HFF-Myc (cell line): ENCODE measurements around the gene CLEC4F.

ENCODE experiments used
- DNase-seq: peaks from one replicate; pipeline ENCODE4 v3.0.0-alpha.2; 2011; ENCODE audit warnings: low read depth; ENCODE audit errors: extremely low read depth
- H3K4me3 ChIP-seq: replicated peaks from 2 replicates; pipeline ENCODE4 v1.5.1; 2011; ENCODE audit warnings: low read depth, mild to moderate bottlenecking, control low read depth, low read length
- CTCF ChIP-seq: IDR thresholded peaks from 2 replicates; pipeline ENCODE4 v1.5.1; 2012; ENCODE audit warnings: mild to moderate bottlenecking, low read depth, low read length, control low read depth; ENCODE audit errors: missing control alignments

CLEC4F gene

GRCh38 chr2:70820499-70820898 is at the start of gene CLEC4F:
TSS of gene CLEC4F (minus strand) at chr2:70820599. CDS start at chr2:70820523, 76 bp downstream.
- DNase-seq, result no peak
- H3K4me3 ChIP-seq, result no peak within 1 kb of the TSS
- no peak for TF ChIP-seq CTCF

- DNase-seq, result no peak
- no peak for TF ChIP-seq CTCF
- no peak overlapping the region for H3K4me3 ChIP-seq
Observed at GRCh38 chr2:70868970-70869369, 48.6 kb upstream of the CLEC4F start.

- DNase-seq, result peak; percentile 41
- peak; percentile 99 for TF ChIP-seq CTCF
- no peak overlapping the region for H3K4me3 ChIP-seq
Observed at GRCh38 chr2:70861777-70862625, 41.6 kb upstream of the CLEC4F start.

- H3K4me3 ChIP-seq, result no peak overlapping the region
- no peak for TF ChIP-seq CTCF
- peak; percentile 19 for DNase-seq
Observed at GRCh38 chr2:70855667-70856066, 35.3 kb upstream of the CLEC4F start.

- DNase-seq, result no peak
- TF ChIP-seq CTCF, result no peak
- H3K4me3 ChIP-seq, result no peak overlapping the region
Observed at GRCh38 chr2:70854411-70854810, 34.0 kb upstream of the CLEC4F start.

GRCh38 chr2:70852824-70853223 is 32.4 kb upstream of the CLEC4F start:
- TF ChIP-seq CTCF, result no peak
- no peak for DNase-seq
- no peak overlapping the region for H3K4me3 ChIP-seq
